Measurements from ENCODE around the gene FN3KRP.

DNA sequence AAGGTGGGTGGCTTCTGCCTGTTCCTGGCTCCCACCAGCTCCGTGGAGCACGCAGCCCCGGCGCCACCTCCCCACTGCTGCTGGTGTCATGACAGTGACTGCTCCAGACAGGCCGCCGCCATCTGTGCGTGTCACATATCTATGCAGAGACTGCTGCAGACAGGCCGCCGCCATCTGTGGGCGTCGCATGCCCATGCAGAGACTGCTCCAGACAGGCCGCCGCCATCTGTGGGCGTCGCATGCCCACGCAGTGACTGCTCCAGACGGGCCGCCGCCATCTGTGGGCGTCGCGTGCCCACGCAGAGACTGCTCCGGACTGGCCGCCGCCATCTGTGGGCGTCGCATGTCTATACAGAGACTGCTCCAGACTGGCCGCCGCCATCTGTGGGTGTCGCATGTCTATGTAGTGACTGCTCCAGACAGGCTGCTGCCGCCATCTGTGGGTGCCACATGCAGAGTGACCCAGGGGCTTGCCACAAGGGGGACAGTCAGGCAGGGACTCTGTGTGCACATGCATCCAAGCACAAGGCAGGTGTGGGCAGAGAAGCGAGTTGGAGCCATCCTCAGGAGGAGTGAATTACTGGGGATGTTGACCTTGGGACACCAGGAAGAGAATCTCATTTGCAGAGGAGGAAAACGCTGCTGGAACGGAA is 3.3 kb upstream of the FN3KRP start:
- TF ChIP-seq, protein P1, sequence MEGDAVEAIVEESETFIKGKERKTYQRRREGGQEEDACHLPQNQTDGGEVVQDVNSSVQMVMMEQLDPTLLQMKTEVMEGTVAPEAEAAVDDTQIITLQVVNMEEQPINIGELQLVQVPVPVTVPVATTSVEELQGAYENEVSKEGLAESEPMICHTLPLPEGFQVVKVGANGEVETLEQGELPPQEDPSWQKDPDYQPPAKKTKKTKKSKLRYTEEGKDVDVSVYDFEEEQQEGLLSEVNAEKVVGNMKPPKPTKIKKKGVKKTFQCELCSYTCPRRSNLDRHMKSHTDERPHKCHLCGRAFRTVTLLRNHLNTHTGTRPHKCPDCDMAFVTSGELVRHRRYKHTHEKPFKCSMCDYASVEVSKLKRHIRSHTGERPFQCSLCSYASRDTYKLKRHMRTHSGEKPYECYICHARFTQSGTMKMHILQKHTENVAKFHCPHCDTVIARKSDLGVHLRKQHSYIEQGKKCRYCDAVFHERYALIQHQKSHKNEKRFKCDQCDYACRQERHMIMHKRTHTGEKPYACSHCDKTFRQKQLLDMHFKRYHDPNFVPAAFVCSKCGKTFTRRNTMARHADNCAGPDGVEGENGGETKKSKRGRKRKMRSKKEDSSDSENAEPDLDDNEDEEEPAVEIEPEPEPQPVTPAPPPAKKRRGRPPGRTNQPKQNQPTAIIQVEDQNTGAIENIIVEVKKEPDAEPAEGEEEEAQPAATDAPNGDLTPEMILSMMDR (IDR thresholded peaks at IDR 0.05): no peak
- no peak for TF ChIP-seq POLR2A (IDR thresholded peaks at IDR 0.05)

Data from testis (tissue), 2 donors.